ENCODE measurements around the gene SCMH1. TPM values are rescaled to one million over a fixed set of nuclear protein-coding genes. Genes with fewer than 3 reads are reported as not detected.

The SCMH1 gene
- total and polyA plus RNA-seq, 3 experiments from 2014 or later: 8.4 to 23.7 (median 23.3) TPM

DNA sequence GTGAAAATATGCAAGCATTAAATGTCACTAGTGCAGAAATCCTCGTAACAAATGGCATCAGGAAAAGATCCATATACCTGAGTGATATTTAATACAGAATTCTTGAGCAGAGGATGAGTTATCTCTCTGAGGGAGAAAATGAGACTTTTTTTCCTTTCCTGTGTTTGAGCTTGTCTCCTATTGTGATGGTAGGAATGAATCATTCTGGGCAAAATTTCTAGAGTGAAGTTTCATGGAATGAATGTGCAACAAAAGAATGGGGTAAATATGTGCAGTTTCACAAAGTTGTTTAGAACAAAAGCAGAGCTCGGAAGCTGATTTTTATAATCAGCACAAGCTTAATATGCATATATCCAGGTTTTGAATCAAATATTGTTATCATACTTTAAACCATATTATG is 258.0 kb downstream of the SCMH1 start:
- Histone ChIP-seq H3K27ac (ENCODE audit: low read depth, low read length) (no peak overlapping the region), H3K4me1 (ENCODE audit: insufficient read depth, low read length) (peaks cover 23% of the 10 kb centered on the region), H3K27me3 (ENCODE audit: insufficient read depth, low read length, poor library complexity, severe bottlenecking) (no peaks in the 10 kb centered on the region), H3K4me3 (ENCODE audit: low read length) (no peak overlapping the region), H3K36me3 (ENCODE audit: insufficient read depth, low read length) (peaks cover 39% of the 10 kb centered on the region), H3K9me3 (ENCODE audit: low read length) (no peaks in the 10 kb centered on the region)
- peak overlapping the region in 1 of 8 donors; percentile 15 for H3K27ac Mint-ChIP-seq
- no peak for DNase-seq
- ChIA-PET CTCF (interaction anchor here (8.1 kb wide), 1 partner anchor 20 kb away, joined by 41 read pairs; no protein-coding TSS in a partner anchor), POLR2A (no interaction called here)
- H3K27me3 Mint-ChIP-seq: no peaks in the 10 kb centered on the region
- H3K4me1 Mint-ChIP-seq: peaks cover 20 to 36% (median 29%) of the 10 kb centered on the region in 3 donors
- H3K9me3 Mint-ChIP-seq: no peaks in the 10 kb centered on the region
- peak overlapping the region in 1 of 7 donors; percentile 11 for H3K4me3 Mint-ChIP-seq
- peaks cover 17 to 63% (median 28%) of the 10 kb centered on the region in 3 donors for H3K36me3 Mint-ChIP-seq

DNA sequence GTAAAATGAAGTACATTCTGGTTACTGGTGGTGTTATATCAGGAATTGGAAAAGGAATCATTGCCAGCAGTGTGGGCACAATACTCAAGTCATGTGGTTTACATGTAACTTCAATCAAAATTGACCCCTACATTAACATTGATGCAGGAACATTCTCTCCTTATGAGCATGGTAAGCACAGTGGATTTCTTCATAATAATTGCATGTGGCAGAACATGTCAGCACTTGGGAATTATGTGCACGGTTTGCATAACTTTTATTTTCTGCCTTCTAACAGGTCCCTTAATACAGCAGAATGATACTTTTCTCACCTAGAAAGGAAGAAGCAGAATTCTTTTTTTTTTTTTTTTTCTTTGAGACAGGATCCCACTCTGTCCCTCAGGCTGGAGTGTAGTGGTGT is 258.8 kb downstream of the SCMH1 start:
- Histone ChIP-seq H3K4me1 (ENCODE audit: insufficient read depth, low read length) (peaks cover 27% of the 10 kb centered on the region), H3K4me3 (ENCODE audit: low read length) (no peak overlapping the region), H3K9me3 (ENCODE audit: low read length) (no peaks in the 10 kb centered on the region), H3K27ac (ENCODE audit: low read depth, low read length) (no peak overlapping the region), H3K36me3 (ENCODE audit: insufficient read depth, low read length) (peaks cover 32% of the 10 kb centered on the region), H3K27me3 (ENCODE audit: insufficient read depth, low read length, poor library complexity, severe bottlenecking) (no peaks in the 10 kb centered on the region)
- POLR2A ChIA-PET: no interaction called here
- peaks cover 13 to 55% (median 24%) of the 10 kb centered on the region in 3 donors for H3K36me3 Mint-ChIP-seq
- H3K9me3 Mint-ChIP-seq: no peaks in the 10 kb centered on the region
- H3K4me3 Mint-ChIP-seq: peak overlapping the region in 1 of 7 donors; percentile 31
- CTCF ChIA-PET: interaction anchor here (8.1 kb wide), 1 partner anchor 20 kb away, joined by 41 read pairs; no protein-coding TSS in a partner anchor
- H3K4me1 Mint-ChIP-seq: peaks cover 22 to 36% (median 32%) of the 10 kb centered on the region in 3 donors
- H3K27me3 Mint-ChIP-seq: no peaks in the 10 kb centered on the region
- no peak overlapping the region for H3K27ac Mint-ChIP-seq
- no peak for DNase-seq

DNA sequence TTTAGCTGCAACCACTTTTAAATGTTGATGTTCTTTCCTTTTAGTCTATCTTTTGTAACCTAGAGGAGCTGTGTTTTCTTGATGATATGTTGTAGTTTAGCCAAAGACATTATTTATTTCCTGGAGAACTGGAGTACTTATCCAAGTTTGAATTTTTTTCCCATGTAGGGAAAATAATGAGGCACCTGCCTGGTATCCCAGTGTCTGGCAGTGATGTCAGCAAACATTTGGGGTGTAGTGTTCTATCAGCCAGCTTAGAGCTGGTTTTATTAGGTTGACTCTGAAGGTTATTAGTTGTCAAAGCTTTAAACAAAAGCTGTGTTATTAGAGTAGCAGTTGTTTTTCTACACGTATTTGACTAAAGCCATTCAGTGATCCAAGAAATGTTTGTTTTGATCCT is 259.4 kb downstream of the SCMH1 start:
- POLR2A ChIA-PET: no interaction called here
- H3K27me3 Mint-ChIP-seq: no peaks in the 10 kb centered on the region
- Histone ChIP-seq H3K9me3 (ENCODE audit: low read length) (no peaks in the 10 kb centered on the region), H3K36me3 (ENCODE audit: insufficient read depth, low read length) (peaks cover 31% of the 10 kb centered on the region), H3K4me3 (ENCODE audit: low read length) (no peak overlapping the region), H3K27ac (ENCODE audit: low read depth, low read length) (no peak overlapping the region), H3K4me1 (ENCODE audit: insufficient read depth, low read length) (peaks cover 27% of the 10 kb centered on the region), H3K27me3 (ENCODE audit: insufficient read depth, low read length, poor library complexity, severe bottlenecking) (no peaks in the 10 kb centered on the region)
- H3K4me3 Mint-ChIP-seq: no peak overlapping the region
- peaks cover 22 to 36% (median 32%) of the 10 kb centered on the region in 3 donors for H3K4me1 Mint-ChIP-seq
- H3K36me3 Mint-ChIP-seq: peaks cover 12 to 49% (median 24%) of the 10 kb centered on the region in 3 donors
- CTCF ChIA-PET: interaction anchor here (8.1 kb wide), 1 partner anchor 21 kb away, joined by 41 read pairs; no protein-coding TSS in a partner anchor
- no peaks in the 10 kb centered on the region for H3K9me3 Mint-ChIP-seq
- no peak for DNase-seq
- H3K27ac Mint-ChIP-seq: no peak overlapping the region

DNA sequence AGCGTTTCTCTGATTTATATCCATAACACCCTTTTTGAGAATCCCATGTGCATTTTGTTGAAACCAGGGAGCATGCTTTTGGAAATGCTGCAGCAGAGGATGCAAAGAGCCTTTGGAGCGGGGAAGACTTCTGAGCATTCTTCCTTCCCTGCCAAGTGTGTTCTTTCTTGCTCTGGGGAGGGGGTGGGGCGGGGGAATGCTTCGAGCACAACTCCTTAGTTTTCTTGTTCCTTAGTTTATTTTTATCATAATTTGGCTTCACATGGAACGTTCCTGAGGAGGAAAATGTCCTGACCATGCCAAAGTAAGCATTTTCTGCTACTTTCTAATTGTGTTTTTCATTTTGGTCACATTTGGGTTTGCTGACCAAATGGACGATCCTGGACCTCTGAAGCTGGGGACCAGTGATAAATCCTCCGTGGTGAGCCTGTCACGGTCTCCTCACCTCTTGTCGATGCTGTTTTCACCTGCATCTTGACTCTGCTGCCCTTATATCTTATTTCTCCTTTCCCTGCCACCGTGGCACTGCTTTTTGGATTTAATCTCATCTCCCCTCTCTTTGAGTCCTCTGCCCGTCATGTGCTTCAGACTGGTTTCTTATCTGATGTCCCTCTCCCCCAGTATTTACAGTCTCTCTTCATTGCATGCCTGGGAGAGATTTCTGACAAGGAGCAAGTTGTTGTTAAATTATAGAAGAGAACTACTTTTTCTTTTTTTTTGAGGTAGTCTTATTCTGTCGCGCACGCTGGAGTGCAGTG is 260.2 kb downstream of the SCMH1 start:
- Histone ChIP-seq H3K36me3 (ENCODE audit: insufficient read depth, low read length) (peaks cover 28% of the 10 kb centered on the region), H3K4me1 (ENCODE audit: insufficient read depth, low read length) (peaks cover 27% of the 10 kb centered on the region), H3K9me3 (ENCODE audit: low read length) (no peaks in the 10 kb centered on the region), H3K27me3 (ENCODE audit: insufficient read depth, low read length, poor library complexity, severe bottlenecking) (no peaks in the 10 kb centered on the region), H3K4me3 (ENCODE audit: low read length) (no peak overlapping the region), H3K27ac (ENCODE audit: low read depth, low read length) (no peak overlapping the region)
- peak overlapping the region; percentile 36 to 78 (median 38) for H3K4me3 Mint-ChIP-seq
- H3K4me1 Mint-ChIP-seq: peaks cover 22 to 36% (median 32%) of the 10 kb centered on the region in 3 donors
- no peak for DNase-seq
- no peaks in the 10 kb centered on the region for H3K9me3 Mint-ChIP-seq
- POLR2A ChIA-PET: no interaction called here
- CTCF ChIA-PET: interaction anchor here (8.1 kb wide), 1 partner anchor 22 kb away, joined by 41 read pairs; no protein-coding TSS in a partner anchor
- H3K27me3 Mint-ChIP-seq: no peaks in the 10 kb centered on the region
- peak overlapping the region in 5 of 8 donors; percentile 5 to 94 (median 60) for H3K27ac Mint-ChIP-seq
- H3K36me3 Mint-ChIP-seq: peaks cover 10 to 41% (median 19%) of the 10 kb centered on the region in 3 donors

DNA sequence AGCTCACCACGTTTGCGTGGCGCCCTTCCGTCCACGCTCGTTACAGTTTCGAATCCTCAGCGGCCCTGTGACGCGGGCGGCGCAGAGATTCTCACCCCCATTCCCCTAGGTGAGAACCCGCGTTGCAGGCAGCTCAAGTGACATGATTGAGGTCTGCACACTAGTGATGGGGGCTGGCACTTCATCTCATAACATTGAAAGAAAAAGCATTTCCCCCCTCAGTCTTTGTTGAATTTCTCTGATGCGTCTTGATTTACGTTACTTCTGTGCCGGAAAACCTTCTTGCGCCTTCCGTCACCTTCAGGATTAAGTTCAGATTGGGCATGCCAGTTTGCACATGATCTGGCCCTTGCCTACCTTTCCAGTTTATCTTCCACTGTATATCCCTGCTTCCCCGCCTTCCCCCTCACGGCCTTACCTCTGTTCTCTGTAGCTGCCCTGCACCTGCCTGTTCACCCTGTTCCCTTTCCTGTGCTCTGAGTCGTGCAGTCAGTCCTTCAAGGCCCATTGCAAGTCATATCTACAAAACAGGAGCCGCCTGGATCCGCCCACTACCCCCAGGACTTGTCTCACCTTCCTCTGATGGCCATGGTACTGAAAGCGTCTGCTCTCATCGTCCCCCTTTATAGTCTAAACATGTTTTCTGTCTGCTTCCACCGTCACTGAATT is 261.5 kb downstream of the SCMH1 start:
- peak; percentile 42 to 78 (median 67) for DNase-seq
- Histone ChIP-seq H3K4me3 (ENCODE audit: low read length) (peak overlapping the region; percentile 69), H3K27me3 (ENCODE audit: insufficient read depth, low read length, poor library complexity, severe bottlenecking) (no peaks in the 10 kb centered on the region), H3K9me3 (ENCODE audit: low read length) (no peaks in the 10 kb centered on the region), H3K27ac (ENCODE audit: low read depth, low read length) (peak overlapping the region; percentile 76), H3K36me3 (ENCODE audit: insufficient read depth, low read length) (peaks cover 16% of the 10 kb centered on the region), H3K4me1 (ENCODE audit: insufficient read depth, low read length) (peaks cover 27% of the 10 kb centered on the region)
- Mint-ChIP-seq H3K4me3 (peak overlapping the region; percentile 87 to 98 (median 95)), H3K4me1 (peaks cover 22 to 36% (median 27%) of the 10 kb centered on the region in 3 donors), H3K9me3 (no peaks in the 10 kb centered on the region), H3K27ac (peak overlapping the region; percentile 94 to 99 (median 95)), H3K36me3 (peaks cover 3 to 28% (median 9%) of the 10 kb centered on the region in 3 donors), H3K27me3 (no peaks in the 10 kb centered on the region)
- ChIA-PET CTCF (interaction anchor here (1.1 to 8.1 kb wide), 4 partner anchors 23 to 290 kb away, joined by 3 to 41 read pairs (median 3); partner anchors contain the start of genes CITED4 and NFYC), POLR2A (interaction anchor here (0.6 to 2.1 kb wide), 4 partner anchors 23 to 966 kb away, joined by 4 to 17 read pairs (median 8); partner anchors contain the start of genes CITED4 and NFYC)

DNA sequence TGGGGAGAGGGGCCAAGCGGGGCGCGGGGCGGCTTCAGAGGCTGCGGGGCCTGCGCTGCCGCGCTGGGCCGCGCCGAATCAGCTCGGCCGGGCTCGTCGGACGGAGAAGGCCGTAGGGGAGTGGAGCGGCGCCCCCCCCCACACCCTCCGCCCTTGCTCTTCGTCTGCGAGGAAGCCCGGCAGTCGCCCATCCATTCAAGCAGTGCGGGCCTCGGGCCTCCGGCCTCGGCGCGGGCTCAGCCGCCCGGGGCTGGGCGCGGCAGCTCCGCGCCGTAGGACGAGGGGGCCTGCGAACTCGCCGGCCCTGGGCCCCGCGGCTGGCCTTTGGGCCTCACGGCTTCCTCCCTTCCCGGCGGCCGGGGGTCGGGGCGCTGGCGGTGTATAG is 262.0 kb downstream of the SCMH1 start:
- Histone ChIP-seq H3K27me3 (ENCODE audit: insufficient read depth, low read length, poor library complexity, severe bottlenecking) (no peaks in the 10 kb centered on the region), H3K9me3 (ENCODE audit: low read length) (no peaks in the 10 kb centered on the region), H3K27ac (ENCODE audit: low read depth, low read length) (peak overlapping the region; percentile 76), H3K36me3 (ENCODE audit: insufficient read depth, low read length) (peaks cover 10% of the 10 kb centered on the region), H3K4me1 (ENCODE audit: insufficient read depth, low read length) (peaks cover 27% of the 10 kb centered on the region), H3K4me3 (ENCODE audit: low read length) (peak overlapping the region; percentile 69)
- H3K36me3 Mint-ChIP-seq: peaks cover 3 to 23% (median 4%) of the 10 kb centered on the region in 3 donors
- peak overlapping the region; percentile 94 to 99 (median 95) for H3K27ac Mint-ChIP-seq
- no peaks in the 10 kb centered on the region for H3K9me3 Mint-ChIP-seq
- ChIA-PET CTCF (interaction anchor here (1.1 to 8.1 kb wide), 5 partner anchors 24 to 289 kb away, joined by 3 to 41 read pairs (median 3); partner anchors contain the start of genes CITED4 and NFYC), POLR2A (interaction anchor here (0.6 to 2.1 kb wide), 5 partner anchors 24 to 1404 kb away, joined by 3 to 17 read pairs (median 4); partner anchors contain the start of genes CITED4 and NFYC)
- no peak for DNase-seq
- peaks cover 22 to 36% (median 27%) of the 10 kb centered on the region in 3 donors for H3K4me1 Mint-ChIP-seq
- no peaks in the 10 kb centered on the region for H3K27me3 Mint-ChIP-seq
- peak overlapping the region; percentile 87 to 98 (median 95) for H3K4me3 Mint-ChIP-seq

DNA sequence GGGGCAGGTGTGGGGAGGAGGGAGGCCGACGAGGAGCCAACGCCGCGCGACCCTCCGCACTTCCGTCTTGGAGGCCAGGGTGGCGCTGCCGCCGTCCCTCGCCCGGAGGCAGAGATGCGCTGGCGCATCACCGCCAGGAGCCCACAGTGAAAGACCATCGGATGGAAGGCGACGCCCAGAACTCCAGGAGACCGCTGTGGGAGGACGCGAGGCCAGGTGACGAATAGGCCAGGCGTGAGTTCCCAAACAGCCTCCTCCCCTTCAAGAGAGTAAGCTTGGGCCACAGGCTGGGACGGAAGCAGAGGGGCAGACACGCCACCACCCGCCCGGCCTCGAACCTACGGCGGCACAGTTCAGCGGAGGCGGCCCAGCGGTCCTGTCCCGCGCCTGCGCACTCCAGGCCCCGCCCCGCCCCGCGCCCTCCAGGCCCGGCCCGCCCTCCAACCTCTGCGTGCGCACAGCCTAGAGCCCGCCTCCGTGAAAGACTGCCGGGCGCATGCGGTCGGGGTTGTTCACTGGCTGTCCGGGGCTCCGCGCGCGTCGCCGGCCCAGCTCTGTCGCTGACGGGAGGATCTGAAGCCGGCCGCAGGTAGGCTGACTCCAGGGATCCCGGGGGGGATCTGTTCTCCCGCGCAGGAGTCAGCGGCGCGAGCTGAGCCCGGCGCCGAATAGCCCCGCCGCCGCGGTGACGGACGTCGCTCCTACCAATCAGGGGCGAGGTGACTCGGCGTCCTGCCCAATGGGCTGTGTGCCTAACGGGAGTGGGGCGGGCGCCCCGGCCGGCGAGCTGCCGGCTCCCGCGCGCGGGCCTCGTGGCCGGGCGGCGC is 262.7 kb downstream of the SCMH1 start, which contains the start of gene CTPS1:
CTPS1 (plus strand) TSS at position 456 of the 827 bp plus-strand sequence. CDS start 3,595 bp downstream, outside the sequence.
- H3K9me3 ChIP-seq (ENCODE audit: low read length): no peaks in the 10 kb centered on the region
- peaks cover 8% of the 10 kb centered on the region for H3K36me3 ChIP-seq (ENCODE audit: insufficient read depth, low read length)
- peak; percentile 92 to 96 (median 94) for DNase-seq
- peak within 1 kb of the TSS; percentile 87 to 98 (median 95) for H3K4me3 Mint-ChIP-seq
- peaks cover 22 to 36% (median 27%) of the 10 kb centered on the region in 3 donors for H3K4me1 Mint-ChIP-seq
- no peaks in the 10 kb centered on the region for H3K27me3 Mint-ChIP-seq
- peak within 1 kb of the TSS; percentile 94 to 99 (median 95) for H3K27ac Mint-ChIP-seq
- H3K27me3 ChIP-seq (ENCODE audit: insufficient read depth, low read length, poor library complexity, severe bottlenecking): no peaks in the 10 kb centered on the region
- peaks cover 3 to 17% (median 4%) of the 10 kb centered on the region in 3 donors for H3K36me3 Mint-ChIP-seq
- H3K27ac ChIP-seq (ENCODE audit: low read depth, low read length): peak within 1 kb of the TSS; percentile 76
- ChIA-PET POLR2A (interaction anchor here (0.6 to 2.1 kb wide), 6 partner anchors 24 to 1404 kb away, joined by 3 to 17 read pairs (median 4); partner anchors contain the start of genes CITED4 and NFYC), CTCF (interaction anchor here (1.1 to 8.1 kb wide), 4 partner anchors 24 to 288 kb away, joined by 3 to 41 read pairs (median 3); partner anchors contain the start of genes CITED4 and NFYC)
- no peaks in the 10 kb centered on the region for H3K9me3 Mint-ChIP-seq
- H3K4me3 ChIP-seq (ENCODE audit: low read length): peak within 1 kb of the TSS; percentile 69
- H3K4me1 ChIP-seq (ENCODE audit: insufficient read depth, low read length): peaks cover 27% of the 10 kb centered on the region
